GM12801 (cell line): ENCODE results near the gene GNAQ.

Experiments
- TF ChIP-seq, protein P1 (sequence below): IDR thresholded peaks from one replicate; pipeline ENCODE4 v1.5.1; 2011; ENCODE audit warnings: control low read depth; ENCODE audit not compliant: insufficient read length; ENCODE audit errors: extremely low read depth

The GNAQ gene

GRCh38 chr9:77882294-77882693 is 149.3 kb downstream of the GNAQ start:
- TF ChIP-seq, protein P1, sequence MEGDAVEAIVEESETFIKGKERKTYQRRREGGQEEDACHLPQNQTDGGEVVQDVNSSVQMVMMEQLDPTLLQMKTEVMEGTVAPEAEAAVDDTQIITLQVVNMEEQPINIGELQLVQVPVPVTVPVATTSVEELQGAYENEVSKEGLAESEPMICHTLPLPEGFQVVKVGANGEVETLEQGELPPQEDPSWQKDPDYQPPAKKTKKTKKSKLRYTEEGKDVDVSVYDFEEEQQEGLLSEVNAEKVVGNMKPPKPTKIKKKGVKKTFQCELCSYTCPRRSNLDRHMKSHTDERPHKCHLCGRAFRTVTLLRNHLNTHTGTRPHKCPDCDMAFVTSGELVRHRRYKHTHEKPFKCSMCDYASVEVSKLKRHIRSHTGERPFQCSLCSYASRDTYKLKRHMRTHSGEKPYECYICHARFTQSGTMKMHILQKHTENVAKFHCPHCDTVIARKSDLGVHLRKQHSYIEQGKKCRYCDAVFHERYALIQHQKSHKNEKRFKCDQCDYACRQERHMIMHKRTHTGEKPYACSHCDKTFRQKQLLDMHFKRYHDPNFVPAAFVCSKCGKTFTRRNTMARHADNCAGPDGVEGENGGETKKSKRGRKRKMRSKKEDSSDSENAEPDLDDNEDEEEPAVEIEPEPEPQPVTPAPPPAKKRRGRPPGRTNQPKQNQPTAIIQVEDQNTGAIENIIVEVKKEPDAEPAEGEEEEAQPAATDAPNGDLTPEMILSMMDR, result no peak

DNA sequence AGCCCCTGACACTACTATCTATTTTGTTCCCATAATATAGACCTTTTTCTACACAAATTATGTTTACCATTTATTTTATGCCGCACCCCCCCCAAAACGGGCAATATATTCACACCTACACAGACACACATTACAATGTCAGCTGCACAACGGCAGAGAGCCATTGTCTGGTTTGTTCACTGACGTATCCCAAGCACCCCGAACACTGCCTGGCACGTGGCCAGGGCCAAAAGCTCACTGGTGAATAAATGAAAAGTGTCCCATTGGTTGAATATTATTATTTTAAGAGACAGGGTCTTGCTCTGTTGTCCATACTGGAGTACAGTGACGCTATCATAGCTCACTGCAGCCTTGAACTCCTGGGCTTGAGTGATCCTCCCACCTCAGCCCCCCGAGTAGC is 150.5 kb downstream of the GNAQ start:
- TF ChIP-seq, protein P1, result no peak

- TF ChIP-seq, protein P1, result no peak
Measured at GRCh38 chr9:77879437-77879943, 152.1 kb downstream of the GNAQ start.

GRCh38 chr9:77877976-77878375 is 153.6 kb downstream of the GNAQ start:
- TF ChIP-seq, protein P1, result no peak

GRCh38 chr9:77876590-77876989 is 155.0 kb downstream of the GNAQ start:
- TF ChIP-seq, protein P1, result no peak

DNA sequence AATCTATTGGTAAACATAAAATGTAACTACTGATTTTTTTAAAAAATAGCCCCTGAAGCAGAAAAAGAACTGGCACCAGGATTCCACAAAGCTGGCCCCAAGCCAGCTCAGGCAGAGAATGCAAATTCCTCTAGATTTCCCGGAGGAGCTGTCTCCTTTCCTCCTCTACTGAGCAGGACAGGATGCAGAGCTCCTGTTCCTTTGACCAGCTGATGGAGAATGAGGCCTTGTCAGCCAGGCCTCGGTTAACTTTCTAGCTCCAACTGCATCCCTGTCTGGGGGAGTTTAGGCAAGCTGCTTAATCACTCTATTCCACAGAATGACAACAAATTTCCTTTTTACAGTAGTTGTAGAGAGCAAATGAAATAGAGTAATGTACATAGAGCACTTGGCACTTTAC is 155.5 kb downstream of the GNAQ start:
- TF ChIP-seq, protein P1, result no peak

GRCh38 chr9:77872863-77873262 is 158.7 kb downstream of the GNAQ start:
- TF ChIP-seq, protein P1, result no peak
